ENCODE data around the gene CRYBA2. TPM values are rescaled to one million over a fixed set of nuclear protein-coding genes. Genes with fewer than 3 reads are reported as not detected.

The CRYBA2 gene
- total and polyA plus RNA-seq, 2 of the 8 experiments (the other 6 are each of a cell fraction or from before 2014, with no cell fraction given), result not detected

- TF ChIP-seq E2F6 (IDR thresholded peaks at IDR 0.05) (no peak), EGR1 (IDR thresholded peaks at IDR 0.05; ENCODE audit: borderline replicate concordance, low read depth, low read length) (no peak), SRF (IDR thresholded peaks at IDR 0.05; ENCODE audit: low read depth, low read length) (no peak), YY1 (IDR thresholded peaks at IDR 0.05; ENCODE audit: low read depth, low read length) (no peak), SIRT6 (IDR thresholded peaks at IDR 0.05; ENCODE audit: low read length) (no peak), HDAC6 (IDR thresholded peaks at IDR 0.05; ENCODE audit: low read depth, low read length) (no peak), POU5F1 (IDR thresholded peaks at IDR 0.05; ENCODE audit: low read depth, low read length) (no peak), KDM5A (IDR thresholded peaks at IDR 0.05; ENCODE audit: low read length) (no peak), ATF3 (IDR thresholded peaks at IDR 0.05; ENCODE audit: insufficient read depth, low read depth, low read length) (no peak), EZH2 (IDR thresholded peaks at IDR 0.05; ENCODE audit: low read depth, low read length, severe bottlenecking) (peak; percentile 92), PHF8 (conservative IDR thresholded peaks at IDR 0.05; ENCODE audit: low read depth, low read length) (no peak), TEAD4 (IDR thresholded peaks at IDR 0.05; ENCODE audit: low read depth, low read length) (no peak), SUZ12 (IDR thresholded peaks at IDR 0.05; ENCODE audit: low read length) (peak; percentile 77; the same call in 1 of the 2 replicates)
These were observed 10.5 kb downstream of the CRYBA2 start (continued) for GRCh38 chr2:218982586-218983262.
